DMS53 treated with DMSO at 0.1 percent for 48 hours (cell line): ENCODE results near the gene CDH23.
"Not testable (repeated sequence)": the region's sequence is repeated elsewhere in the genome, so short reads cannot be mapped to it uniquely, and the experiment has no call there.

Experiments used
- DNase-seq: peaks from one replicate; lab custom pipeline; 2025; ENCODE audit not compliant: unreplicated experiment; lab: John Stamatoyannopoulos, UW

The CDH23 gene

DNA sequence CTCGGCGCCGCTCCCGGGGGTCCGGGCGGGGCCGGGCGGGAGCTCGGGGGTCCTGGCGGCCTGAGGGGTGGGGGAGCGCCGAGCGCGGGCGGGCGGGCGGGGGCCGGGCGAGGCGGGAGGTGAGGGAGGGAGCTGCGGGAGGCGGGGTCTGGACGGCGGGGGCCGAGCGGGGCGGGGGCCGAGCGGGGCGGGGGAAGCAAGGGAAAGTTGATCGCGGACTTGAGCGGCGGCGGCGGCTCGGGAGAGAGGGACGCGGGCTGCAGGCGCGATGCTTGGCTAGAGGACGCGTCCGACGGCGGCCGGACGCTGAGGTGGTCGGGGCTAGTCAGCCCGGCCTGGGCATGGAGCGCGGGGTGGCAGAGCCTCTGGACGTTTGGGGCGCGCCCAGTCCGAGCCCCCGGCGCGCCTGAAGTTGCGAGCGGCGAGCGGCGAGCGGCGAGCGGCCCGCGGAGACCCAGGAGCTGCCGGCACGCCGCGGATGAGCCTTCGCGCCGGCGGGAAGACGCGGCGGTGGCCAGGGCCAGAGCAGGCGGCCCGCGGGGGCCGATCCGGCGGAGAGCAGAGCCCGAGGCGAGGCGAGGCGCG, at the start of gene CDH23:
Gene CDH23 (plus strand): TSS at position 210 of the 585 bp plus-strand sequence. CDS start 42,912 bp downstream, outside the sequence.
- no peak for DNase-seq

DNA sequence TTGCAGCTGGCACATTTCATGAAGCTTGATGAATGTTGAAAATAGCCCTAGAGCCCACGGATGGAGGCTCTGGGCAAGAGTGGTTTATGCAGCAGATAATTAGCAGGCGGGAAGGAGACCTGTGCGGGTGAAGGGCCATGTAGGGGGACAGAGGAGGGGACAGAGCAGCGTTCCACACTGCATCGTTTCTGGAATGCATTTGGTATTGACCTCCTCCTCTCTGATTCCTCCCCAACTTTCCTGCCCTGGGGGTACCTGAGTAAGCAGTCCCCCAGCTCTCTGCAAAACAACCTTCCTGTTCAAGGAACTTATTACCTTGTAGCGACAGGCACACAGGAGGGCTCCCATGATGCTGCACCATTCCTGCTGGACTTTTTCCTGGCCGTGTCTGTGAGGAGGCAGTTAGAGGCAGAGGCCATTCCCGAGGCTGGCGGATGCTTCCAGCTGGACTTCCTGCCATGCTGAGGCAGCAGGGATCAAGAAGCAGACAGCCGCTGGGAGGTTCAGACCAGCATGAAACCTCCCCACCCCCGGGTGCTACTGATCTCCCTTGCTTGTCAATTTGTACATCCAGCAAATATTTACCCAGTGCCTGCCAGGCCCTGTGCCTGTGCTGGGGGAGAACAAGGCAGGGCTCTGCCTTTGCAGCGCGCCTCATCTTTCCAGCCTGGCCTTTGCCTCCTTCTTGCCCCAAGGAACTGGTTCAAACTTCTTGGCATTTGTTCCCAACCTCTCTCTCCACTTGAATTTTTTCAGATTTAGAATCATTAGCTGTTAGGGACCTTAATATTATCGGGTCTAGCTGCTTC, 48.9 kb upstream of the CDH23 start:
- DNase-seq = peak; percentile 71

DNA sequence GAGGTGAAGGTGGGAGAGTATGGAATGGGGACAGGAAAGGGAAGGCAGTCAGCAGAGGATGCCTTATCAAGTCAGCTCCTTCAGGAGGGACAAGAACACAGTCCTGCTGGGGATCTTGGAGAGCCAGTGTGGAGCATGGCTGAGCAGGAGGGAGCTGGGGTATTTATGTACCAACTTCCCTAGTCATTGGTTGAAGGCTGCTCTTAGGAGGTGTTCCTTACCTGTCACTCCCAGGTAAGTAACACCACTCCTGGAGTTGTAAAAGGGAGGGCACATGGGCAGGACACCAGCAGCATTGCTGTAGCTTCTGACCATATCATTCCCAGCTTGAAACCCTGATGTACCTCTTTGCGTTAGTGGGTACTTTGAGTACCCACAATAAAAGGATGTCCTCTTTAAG, 47.9 kb upstream of the CDH23 start:
- DNase-seq = no peak

DNA sequence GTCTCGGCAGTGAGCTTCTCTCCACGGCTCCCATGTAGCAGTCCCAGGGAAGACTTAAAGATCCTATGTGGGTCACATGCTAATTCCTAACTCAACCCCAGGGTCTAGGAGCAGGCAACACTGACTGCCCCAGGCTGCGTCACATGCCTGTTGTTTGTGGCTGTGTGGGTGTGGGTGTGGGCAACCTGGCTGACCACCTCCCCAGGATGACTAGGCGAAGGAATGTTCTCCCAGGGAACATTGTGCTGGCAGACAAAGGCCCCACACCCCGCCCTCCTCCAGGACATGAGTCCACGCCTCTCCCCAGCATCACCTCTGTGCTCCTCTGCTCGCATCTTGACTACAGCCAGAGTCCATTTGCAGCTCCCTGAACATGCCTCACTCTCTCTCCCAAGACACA, 47.3 kb upstream of the CDH23 start:
- no peak for DNase-seq

DNA sequence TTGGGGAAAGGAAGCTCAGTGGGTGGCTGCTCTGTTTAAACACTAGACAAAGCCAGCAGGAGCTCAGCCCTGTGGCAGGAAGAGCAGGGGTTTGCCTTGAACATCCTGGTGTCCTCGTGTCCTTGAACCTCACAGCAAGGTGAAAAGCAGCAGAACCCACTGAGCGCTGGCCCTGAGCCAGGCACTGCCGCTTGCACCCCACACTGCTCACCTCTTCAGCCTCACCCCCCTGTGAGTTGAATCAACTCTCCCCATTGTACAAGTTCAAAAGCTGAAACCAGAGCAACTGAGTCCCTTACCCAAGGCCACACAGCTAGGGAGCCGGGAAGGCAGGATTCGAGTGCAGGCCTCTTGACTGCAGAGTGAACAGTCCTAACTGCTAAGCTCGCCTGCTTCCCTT, 45.6 kb upstream of the CDH23 start:
- no peak for DNase-seq

DNA sequence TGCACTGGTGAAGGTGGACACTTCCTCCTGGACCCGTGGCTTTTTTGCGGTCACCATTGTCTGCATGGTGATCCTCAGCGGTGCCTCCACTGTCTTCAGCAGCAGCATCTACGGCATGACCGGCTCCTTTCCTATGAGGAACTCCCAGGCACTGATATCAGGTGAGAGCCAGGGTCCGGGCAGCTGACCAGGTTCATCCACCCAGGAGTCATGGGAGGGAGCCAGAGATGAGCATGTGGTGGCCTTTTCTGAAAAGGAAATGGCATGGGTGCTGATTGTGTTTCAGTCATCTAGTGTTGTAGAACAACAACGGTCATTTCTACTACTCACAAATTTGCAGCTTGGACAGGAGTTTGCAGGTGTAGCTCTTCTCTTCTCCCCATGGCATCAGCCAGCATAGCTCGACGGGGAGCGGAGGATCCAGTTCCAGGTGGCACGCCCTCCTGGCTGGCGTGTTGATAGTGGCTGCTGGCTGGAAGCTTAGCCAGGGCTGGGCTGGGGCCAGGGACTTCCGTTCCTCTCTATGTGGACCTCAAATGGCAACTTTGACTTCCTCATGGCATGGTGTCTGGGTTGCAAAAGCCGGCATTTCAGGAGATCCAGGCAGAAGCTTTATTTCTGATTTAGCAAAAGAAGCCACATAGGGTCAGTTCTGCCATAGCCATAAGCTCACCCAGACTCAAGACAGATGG, 44.9 kb upstream of the CDH23 start:
- no peak for DNase-seq

DNA sequence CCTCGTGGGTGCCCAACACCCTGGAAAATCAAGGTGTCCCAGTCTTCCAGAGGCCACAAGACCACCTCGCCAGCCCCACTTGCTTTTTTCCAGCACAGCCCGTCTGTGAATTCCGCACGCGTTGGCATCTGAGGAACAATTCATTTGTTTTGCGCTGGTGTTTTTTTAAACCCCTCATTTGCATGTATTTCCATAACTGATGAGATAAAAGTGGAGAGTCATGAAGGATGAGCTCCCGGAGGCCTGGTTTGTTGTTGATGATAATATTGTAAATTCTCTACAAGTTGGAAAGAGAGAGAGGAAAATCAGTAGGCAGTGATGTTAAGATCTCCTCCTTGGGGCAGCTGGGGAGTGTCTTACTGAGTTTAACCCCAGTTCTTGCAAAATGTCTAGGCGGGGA, 43.1 kb upstream of the CDH23 start:
- no peak for DNase-seq

DNA sequence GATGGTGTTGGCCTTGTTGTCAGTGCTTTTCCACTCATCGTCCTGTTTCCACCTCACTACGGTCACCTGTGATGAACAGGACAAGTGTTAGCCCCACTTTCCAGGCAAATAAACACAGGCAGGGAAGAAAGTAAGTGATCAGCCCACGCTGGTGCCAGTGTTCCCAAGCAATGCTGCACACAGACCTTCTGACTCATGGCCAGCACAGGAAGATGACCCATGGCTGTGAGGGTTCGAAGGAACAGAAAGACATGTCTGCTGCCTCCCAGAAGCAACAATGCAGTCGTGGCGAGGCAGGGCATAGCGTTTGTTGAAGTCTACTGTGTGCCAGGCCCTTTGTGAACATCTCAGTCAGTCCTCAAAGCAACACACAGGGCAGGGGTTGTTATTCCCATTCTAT, 41.9 kb upstream of the CDH23 start:
- DNase-seq = no peak

DNA sequence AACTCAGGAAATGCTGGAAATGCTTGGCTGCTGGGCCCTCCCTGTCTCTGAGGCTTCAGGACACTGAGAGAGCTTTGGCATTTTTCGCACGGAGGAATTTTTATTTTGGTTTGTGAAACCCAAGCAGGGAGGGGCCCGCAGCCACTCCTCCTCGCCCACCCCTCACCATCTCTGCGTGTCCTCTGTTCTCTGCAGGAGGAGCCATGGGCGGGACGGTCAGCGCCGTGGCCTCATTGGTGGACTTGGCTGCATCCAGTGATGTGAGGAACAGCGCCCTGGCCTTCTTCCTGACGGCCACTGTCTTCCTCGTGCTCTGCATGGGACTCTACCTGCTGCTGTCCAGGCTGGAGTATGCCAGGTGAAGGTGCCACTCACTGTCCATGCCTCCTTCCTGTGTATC, 40.8 kb upstream of the CDH23 start:
- DNase-seq = no peak

DNA sequence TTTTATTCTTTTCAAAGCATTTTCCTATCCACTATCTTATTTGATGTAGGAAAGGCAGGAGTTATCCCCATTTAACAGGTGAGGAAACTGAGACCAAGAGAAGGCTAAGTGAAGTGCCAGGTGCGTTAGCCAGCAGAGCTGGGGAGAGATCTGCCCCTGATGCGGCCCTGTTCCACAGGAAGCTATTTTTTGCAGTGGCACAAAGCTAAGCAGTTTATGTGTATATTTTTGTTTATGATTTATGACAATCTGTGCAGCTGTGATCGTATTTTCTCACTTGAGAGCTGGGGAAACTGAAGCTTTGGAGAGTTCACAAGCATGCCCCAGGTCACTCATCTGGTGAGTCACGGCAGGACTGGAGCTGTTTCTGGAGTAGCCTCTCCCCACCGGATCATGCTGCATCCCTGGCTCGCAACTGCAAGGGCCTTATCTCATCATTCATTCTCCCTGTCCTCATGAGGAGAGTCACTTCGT, 38.9 kb upstream of the CDH23 start:
- DNase-seq = no peak

DNA sequence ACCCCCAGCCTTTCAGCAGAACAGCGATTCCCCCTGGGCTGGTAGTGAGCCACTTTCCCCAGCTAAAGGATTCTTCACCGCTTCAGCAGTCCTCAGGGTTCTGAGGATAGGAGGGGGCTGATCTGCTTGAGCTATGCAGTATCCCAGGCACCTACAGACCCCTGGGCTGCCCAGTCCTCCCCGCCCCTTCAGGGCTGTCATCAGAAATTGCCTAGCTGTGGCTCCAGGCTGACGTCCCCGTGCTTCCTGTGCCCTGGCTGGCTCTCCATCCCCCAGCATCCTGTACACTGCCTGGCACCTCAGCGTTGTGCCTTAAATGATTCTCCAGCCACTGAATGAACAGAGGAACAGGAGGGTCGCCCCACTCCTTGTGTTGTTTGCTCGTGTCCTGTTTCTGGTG, 38.4 kb upstream of the CDH23 start:
- no peak for DNase-seq

DNA sequence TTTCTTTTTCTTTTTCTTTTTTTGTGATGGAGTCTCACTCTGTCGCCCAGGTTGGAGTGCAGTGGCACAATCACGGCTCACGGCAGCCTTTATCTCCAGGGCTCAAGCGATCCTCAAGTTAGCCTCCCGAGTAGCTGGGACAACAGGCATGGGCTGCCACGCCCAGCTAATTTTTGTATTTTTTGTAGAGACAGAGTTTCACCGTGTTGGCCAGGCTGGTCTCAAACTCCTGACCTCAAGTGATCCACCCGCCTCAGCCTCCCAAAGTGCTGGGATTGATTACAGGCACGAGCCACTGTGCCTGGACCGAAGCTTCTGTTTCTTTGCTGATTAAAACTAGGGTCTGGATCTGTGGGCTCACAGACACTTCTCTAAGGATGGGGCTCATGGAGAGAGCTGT, 37.8 kb upstream of the CDH23 start:
- not testable (repeated sequence) for DNase-seq

DNA sequence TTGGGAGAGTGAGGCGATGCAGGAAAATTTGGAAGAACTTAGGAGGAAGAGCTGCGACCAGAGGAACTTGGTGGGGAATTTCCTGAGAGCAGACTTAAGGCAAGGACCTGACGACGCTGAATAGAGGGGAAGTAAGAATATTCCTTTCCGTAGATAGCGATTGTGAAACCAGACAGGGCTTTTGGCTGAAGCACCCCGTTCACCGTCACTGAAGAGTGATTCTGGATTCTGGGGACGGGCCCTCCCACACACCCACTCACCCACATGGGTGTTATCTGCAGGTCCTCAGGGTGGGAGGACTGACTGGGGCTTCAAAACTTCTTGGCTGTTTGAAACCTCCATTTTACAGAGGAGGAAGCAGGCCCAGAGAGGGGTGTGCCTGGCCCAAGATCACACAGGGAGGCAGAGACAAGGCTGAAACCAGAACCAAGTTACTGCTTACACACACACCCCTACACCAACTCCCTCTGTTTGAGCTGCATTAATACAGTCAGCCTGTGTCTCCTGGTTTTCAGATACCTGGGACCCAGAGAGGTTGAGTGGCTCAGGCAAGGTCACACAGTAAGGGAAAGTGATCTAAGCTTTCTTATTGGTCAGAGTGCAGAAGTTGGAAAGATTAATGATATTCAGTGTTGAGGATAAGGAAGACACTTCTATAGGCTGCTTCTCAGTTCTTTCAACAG, 37.2 kb upstream of the CDH23 start:
- DNase-seq = no peak

DNA sequence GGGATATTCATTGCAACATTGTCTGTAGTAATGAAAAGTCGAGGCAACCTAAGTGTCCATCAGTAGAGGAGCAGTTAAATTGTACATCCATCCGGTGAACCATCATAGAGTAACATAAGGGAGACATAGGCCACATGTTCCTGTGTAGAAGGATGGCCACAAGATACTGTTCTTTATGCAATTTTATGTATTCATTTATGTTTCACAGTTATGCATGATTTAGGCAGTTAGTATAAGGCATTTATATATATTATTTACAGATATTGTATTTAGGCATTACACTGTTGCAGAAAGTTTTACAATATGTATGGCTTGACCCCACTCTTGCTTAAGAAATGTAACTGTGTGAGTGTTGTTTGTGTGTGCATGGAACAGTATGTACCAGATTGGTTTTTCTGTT, 36.0 kb upstream of the CDH23 start:
- DNase-seq = no peak

DNA sequence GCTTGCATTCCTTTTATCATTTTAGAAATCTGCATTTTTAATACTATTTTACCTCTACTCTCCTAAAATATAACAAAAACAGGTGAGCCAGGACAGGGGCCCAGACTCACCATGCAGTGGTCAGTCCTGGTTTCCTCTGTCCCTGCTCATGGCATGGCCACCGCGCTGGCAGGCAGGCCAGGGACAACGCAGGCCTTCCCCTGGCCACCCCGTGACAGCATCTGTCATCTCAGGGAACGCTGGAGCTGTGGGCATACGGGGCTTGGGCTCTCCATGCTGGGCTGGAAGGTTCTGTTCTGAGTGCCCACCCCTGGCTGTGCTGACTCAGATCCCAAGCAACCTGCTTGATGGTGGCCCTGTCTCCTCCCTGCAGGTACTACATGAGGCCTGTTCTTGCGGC, 35.1 kb upstream of the CDH23 start:
- DNase-seq = no peak

DNA sequence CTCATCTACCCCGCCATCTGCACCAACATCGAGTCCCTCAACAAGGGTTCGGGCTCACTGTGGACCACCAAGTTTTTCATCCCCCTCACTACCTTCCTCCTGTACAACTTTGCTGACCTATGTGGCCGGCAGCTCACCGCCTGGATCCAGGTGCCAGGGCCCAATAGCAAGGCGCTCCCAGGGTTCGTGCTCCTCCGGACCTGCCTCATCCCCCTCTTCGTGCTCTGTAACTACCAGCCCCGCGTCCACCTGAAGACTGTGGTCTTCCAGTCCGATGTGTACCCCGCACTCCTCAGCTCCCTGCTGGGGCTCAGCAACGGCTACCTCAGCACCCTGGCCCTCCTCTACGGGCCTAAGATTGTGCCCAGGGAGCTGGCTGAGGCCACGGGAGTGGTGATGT, 34.6 kb upstream of the CDH23 start:
- DNase-seq = no peak

DNA sequence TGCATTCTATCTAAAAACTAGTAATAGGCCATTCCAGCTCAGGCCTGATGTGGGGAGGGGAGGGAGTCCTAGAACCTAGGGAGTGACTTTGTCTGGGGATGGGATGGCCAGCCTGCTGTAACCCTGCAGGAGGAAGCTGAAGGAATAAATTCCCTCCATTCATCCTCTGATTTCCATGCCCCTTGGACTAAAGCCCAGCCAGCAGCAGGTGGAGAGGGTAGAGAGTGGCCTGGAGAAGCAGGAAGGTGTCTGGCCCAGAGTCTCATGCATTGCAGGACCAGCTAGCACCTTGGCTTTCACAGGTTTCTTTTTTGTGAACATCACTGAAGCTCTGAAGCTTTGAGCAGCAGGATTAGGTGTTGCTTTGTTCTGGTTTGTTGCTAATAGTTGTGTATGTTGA, 32.8 kb upstream of the CDH23 start:
- no peak for DNase-seq

DNA sequence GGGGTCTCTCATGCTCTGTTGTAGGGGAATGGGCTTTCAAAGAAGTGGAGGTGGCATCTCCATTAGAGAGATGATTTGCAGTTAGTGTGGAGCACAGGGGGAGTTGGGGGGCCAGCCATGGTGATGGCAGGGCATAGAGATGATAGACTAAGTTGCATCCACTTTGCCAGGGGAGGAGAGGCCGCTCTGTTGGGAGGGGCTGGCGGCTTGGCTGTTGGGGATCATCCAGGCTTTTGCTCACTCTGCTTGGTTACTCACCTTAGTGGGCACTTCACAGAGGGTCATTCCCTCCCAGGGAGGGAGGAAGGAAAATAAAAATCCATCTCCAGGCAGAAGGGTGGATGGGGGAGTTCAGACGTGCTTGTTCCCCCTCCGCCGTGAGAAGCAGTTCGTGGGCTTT, 31.4 kb upstream of the CDH23 start:
- DNase-seq = no peak

DNA sequence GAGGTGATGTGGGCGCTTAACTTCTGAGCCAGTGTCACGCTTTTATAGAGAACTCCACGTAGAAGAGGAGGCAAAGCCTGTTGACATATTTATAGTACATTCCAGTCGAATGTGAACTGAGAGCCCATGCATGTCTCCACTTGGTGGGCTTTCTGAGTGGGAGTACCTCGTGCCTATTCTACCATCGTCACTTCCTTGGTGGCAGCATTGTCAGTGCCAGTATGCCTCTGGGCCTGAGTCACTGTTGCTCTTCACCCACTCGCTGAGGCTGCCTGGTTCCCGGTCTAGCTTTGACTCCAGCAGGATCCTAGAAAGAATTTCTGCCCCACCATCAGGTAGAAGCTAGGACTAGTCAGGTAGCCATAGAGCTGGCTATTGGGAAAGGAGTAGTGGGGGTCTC, 30.0 kb upstream of the CDH23 start:
- DNase-seq = no peak

DNA sequence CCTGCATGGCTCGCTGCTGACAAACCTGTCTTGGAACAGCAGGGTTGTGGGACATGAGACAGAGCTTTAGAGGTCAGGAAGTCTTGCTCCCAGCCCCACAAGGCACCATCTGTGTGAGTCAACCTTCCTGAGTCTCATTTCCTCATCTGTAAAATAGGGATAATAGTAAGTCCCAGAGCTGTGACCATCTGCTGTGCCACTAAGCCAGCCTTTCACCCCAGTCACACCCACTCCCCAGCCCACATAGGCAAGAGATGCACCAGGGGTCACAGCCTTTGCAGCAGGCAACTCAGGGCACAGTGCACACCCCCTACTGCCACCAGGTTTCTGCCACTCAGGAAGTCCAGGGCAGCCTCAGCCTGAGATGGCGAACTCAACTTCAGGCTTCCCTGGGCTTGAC, 29.4 kb upstream of the CDH23 start:
- DNase-seq = no peak

DNA sequence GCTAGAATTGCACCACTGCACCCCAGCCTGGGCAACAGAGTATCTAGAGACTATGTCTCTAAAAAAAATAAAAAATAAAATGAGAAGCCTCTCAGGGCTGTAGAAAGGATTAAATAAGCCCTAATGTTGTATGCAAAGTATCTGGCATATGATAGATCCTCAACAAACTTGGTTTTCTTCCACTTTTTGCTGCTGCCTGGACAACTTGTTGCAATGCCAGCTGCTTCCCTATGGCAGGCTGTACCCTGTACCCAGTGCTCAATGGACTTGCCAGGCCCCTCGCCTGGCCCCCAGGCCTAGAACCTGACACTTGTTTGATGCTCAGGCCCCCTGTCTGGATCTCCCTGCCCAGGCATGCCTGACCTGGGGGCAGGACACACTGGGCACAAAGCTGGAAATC, 28.5 kb upstream of the CDH23 start:
- no peak for DNase-seq

DNA sequence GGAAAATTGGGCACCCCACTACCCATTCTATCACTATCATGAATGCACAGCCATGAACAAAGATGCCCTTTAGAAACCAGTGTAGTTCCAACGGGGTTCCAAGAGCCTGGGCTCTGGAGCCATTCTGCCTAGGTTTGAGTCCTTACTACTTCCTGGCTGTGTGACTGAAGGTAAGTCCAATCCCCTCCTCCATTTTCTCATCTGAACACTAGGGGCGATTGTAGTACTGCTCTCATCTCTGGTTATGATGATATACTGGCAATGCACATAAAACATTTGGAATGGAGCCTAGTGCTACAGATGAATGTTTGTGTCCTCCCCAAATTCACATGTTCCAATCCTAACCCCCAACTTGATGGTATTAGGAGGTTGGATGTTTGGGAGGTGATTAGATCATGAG, 28.1 kb upstream of the CDH23 start:
- DNase-seq = no peak
